GM12875 (cell line): ENCODE data around the gene YOD1.

Experiments used
- H3K4me3 ChIP-seq: one replicate; pipeline ENCODE4 v1.5.1; 2011; ENCODE audit warnings: low read depth, low read length, control low read depth
- TF ChIP-seq, protein P1 (sequence below): IDR thresholded peaks from 2 replicates; pipeline ENCODE4 v1.5.1; 2011; ENCODE audit warnings: low read depth, mild to moderate bottlenecking, control low read depth, inconsistent platforms, low read length, moderate library complexity, borderline replicate concordance; ENCODE audit not compliant: insufficient read depth

Gene YOD1

GRCh38 chr1:207006914-207007313 is 44.1 kb downstream of the YOD1 start:
- TF ChIP-seq, protein P1, sequence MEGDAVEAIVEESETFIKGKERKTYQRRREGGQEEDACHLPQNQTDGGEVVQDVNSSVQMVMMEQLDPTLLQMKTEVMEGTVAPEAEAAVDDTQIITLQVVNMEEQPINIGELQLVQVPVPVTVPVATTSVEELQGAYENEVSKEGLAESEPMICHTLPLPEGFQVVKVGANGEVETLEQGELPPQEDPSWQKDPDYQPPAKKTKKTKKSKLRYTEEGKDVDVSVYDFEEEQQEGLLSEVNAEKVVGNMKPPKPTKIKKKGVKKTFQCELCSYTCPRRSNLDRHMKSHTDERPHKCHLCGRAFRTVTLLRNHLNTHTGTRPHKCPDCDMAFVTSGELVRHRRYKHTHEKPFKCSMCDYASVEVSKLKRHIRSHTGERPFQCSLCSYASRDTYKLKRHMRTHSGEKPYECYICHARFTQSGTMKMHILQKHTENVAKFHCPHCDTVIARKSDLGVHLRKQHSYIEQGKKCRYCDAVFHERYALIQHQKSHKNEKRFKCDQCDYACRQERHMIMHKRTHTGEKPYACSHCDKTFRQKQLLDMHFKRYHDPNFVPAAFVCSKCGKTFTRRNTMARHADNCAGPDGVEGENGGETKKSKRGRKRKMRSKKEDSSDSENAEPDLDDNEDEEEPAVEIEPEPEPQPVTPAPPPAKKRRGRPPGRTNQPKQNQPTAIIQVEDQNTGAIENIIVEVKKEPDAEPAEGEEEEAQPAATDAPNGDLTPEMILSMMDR = no peak
- H3K4me3 ChIP-seq = no peak overlapping the region

DNA sequence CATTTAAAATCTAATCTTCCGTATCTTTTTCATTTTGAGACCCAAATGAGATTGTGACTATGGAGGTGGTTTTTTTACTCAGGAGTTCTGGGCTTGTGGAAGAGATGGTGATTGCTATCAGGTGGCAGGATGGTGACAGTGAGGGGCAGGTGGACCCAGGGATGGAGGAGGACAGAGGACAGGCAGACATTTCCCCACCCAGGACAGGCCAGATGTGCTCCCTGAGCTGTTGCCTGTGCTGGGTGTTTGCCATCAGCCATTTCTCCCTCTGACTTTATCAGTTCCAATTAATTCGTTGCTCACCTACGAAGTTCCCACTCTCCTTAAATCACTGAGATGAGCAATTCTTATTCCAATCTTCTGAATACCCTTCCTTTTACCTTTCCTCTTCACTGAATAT is 44.9 kb downstream of the YOD1 start:
- H3K4me3 ChIP-seq = no peak overlapping the region
- TF ChIP-seq, protein P1 = no peak

GRCh38 chr1:207004931-207005830 is 45.8 kb downstream of the YOD1 start:
- TF ChIP-seq, protein P1 = peak; percentile 92
- no peak overlapping the region for H3K4me3 ChIP-seq

GRCh38 chr1:207003210-207003609 is 47.8 kb downstream of the YOD1 start:
- TF ChIP-seq, protein P1 = no peak
- no peak overlapping the region for H3K4me3 ChIP-seq

DNA sequence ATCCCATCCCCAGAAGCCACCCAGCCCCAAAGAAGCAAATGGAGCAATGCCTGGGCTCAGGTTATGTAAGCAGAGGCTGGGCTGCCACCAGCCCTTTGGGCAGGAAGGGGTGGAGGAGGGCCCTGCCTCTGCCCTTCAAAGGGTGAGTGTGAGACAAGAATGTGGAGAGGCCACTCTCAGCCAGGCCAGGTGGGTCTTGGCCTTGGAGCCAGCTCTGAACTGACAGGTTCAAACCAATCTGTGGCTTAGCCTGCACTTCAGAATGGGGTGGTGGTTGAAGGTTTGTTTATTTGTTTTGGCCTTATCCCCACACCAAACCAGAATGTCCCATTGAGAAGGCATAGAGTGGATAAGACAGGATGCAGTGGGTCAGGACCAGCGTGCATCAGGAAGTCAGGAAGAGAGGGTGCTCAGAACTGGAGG is 48.3 kb downstream of the YOD1 start:
- no peak overlapping the region for H3K4me3 ChIP-seq
- TF ChIP-seq, protein P1 = no peak

GRCh38 chr1:207001492-207002245 is 49.3 kb downstream of the YOD1 start:
- TF ChIP-seq, protein P1 = no peak
- H3K4me3 ChIP-seq = no peak overlapping the region
